ENCODE results near the gene DHX32.
A peak's percentile ranks its signal among the peaks of the same experiment; 100 is the strongest.
"Not testable (repeated sequence)": the region's sequence is repeated elsewhere in the genome, so short reads cannot be mapped to it uniquely, and the experiment has no call there.

DNA sequence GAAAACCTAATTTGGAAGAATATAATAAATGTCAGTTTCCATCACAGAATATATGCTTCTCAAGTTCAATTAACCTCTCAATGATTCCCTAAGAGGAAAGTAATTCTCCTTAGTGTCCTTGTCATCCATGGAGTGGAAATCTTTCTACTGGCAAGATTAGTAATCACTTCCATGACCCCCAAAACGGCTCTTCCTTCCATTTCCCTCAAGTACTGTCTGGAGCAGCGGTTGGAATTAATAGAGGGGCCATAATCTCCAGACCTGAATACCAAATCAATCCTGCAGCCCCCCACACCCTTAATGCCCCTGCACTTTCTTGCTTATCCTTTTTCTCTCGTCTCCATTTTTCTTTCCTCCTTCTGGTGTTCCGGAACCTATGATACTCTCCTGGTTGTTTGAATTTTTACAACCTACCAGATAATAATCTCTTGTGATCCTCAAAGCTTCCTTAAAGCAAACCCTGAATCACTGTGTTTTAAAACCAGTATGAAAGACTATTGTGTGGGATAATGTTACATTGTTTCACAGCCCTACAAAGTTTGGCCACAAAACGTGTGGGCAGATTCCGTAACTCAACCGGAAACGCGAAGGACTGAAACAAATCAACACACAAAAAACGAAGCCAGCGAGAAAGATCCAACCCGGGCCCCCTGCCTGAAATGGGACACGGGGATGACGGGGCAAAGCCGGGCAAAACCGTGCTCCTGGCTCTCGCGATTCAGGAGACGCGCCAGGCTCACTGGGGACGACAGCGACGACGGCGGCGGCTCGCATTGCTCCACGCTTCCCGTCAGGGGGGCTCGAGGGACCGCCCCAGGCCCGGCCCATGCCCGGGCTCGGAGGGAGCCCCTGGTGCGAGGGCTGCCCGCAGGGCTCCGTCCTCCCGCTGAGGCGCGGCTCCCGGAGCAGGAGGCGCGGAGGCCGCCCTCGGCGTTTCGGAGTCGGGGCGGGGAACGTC lies 14.3 kb upstream of the DHX32 start:
- TF ChIP-seq POLR2AphosphoS5 (IDR thresholded peaks at IDR 0.05) = peak; percentile 15
- TF ChIP-seq, protein P1, sequence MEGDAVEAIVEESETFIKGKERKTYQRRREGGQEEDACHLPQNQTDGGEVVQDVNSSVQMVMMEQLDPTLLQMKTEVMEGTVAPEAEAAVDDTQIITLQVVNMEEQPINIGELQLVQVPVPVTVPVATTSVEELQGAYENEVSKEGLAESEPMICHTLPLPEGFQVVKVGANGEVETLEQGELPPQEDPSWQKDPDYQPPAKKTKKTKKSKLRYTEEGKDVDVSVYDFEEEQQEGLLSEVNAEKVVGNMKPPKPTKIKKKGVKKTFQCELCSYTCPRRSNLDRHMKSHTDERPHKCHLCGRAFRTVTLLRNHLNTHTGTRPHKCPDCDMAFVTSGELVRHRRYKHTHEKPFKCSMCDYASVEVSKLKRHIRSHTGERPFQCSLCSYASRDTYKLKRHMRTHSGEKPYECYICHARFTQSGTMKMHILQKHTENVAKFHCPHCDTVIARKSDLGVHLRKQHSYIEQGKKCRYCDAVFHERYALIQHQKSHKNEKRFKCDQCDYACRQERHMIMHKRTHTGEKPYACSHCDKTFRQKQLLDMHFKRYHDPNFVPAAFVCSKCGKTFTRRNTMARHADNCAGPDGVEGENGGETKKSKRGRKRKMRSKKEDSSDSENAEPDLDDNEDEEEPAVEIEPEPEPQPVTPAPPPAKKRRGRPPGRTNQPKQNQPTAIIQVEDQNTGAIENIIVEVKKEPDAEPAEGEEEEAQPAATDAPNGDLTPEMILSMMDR (IDR thresholded peaks at IDR 0.05; ENCODE audit: poor library complexity, severe bottlenecking) = not testable (repeated sequence)
- TF ChIP-seq RAD21 (conservative IDR thresholded peaks at IDR 0.05); EP300 (conservative IDR thresholded peaks at IDR 0.05; ENCODE audit: poor library complexity, severe bottlenecking); TAF1 (IDR thresholded peaks at IDR 0.05; ENCODE audit: low read depth): not testable (repeated sequence)
